A673 (cell line): Measurements from ENCODE around the gene LBR. TPM values are rescaled to one million over a fixed set of nuclear protein-coding genes. Genes with fewer than 3 reads are reported as not detected.

Experiments
- BruUV-seq: library from RNA; stranded (reverse); fragments of 400-500 nt; replicated peaks from 2 replicates; lab custom pipeline; 2021; lab: Mats Ljungman, UMichigan
- CTCF ChIA-PET: fragments of 300-600 bp; sonication (Branson Sonifier 250); formaldehyde crosslinking; loops from one replicate; lab custom pipeline; 2022; ENCODE audit warnings: antibody characterized with exemption; lab: Charles Lee
- POLR2A ChIA-PET: fragments of 300-600 bp; sonication (Branson Sonifier 250); formaldehyde crosslinking; loops from one replicate; lab custom pipeline; 2022; ENCODE audit warnings: antibody characterized with exemption; ENCODE audit not compliant: low non-redundant PET; lab: Charles Lee
- DNase-seq: peaks from one replicate; pipeline ENCODE4 v3.0.0-alpha.2; 2015; ENCODE audit warnings: low spot score
- H3K27ac ChIP-seq: fragments of 200-600 bp; sonication (generic); 2 replicates; pipeline ENCODE4 v1.5.1; 2016; ENCODE audit warnings: mixed run types, low read depth, mild to moderate bottlenecking, mixed read lengths, antibody characterized with exemption, low read length; ENCODE audit not compliant: poor library complexity, severe bottlenecking
- H3K27me3 ChIP-seq: fragments of 200-600 bp; sonication (generic); replicated peaks from 2 replicates; pipeline ENCODE4 v1.6.1; 2017; ENCODE audit warnings: mixed run types, low read depth, mild to moderate bottlenecking, mixed read lengths, antibody characterized with exemption, low read length; ENCODE audit not compliant: insufficient read depth, poor library complexity
- H3K36me3 ChIP-seq: fragments of 200-600 bp; sonication (generic); 2 replicates; pipeline ENCODE4 v1.6.1; 2016; ENCODE audit warnings: mixed run types, mild to moderate bottlenecking, mixed read lengths, antibody characterized with exemption, low read length; ENCODE audit not compliant: insufficient read depth, poor library complexity, severe bottlenecking
- H3K4me1 ChIP-seq: fragments of 200-600 bp; sonication (generic); 2 replicates; pipeline ENCODE4 v1.6.1; 2017; ENCODE audit warnings: mixed run types, mild to moderate bottlenecking, mixed read lengths, antibody characterized with exemption, low read length; ENCODE audit not compliant: insufficient read depth, poor library complexity, severe bottlenecking
- H3K4me3 ChIP-seq: fragments of 200-600 bp; sonication (generic); 2 replicates; pipeline ENCODE4 v1.5.1; 2016; ENCODE audit warnings: low read depth, mixed run types, mild to moderate bottlenecking, mixed read lengths, low read length; ENCODE audit not compliant: poor library complexity, severe bottlenecking
- H3K9me3 ChIP-seq: fragments of 200-600 bp; sonication (generic); 2 replicates; pipeline ENCODE4 v1.6.1; 2016; ENCODE audit warnings: mixed run types, low read depth, mild to moderate bottlenecking, mixed read lengths, antibody characterized with exemption, low read length; ENCODE audit not compliant: poor library complexity, severe bottlenecking
- EZH2 ChIP-seq: fragments of 200-600 bp; sonication (generic); IDR thresholded peaks from 2 replicates; pipeline ENCODE4 v1.6.1; 2017; ENCODE audit warnings: borderline replicate concordance, low read depth, mild to moderate bottlenecking, mixed read lengths, antibody characterized with exemption, low read length; ENCODE audit not compliant: poor library complexity, severe bottlenecking
- intact Hi-C: fragments of 100-400 bp; cut with micrococcal nuclease; formaldehyde crosslinking; loops from one replicate; pipeline ENCODE4 v1.10.0; 2022; ENCODE audit not compliant: unreplicated experiment
- total RNA-seq: library from RNA; stranded (reverse); gene quantifications from 2 replicates; pipeline ENCODE4 v1.2.3, GENCODE V29; 2021
- TF ChIP-seq, protein P1 (sequence below): fragments of 300-800, 200-600 bp; sonication (generic); conservative IDR thresholded peaks from 2 replicates; pipeline ENCODE4 v1.5.1; 2017; ENCODE audit warnings: low read depth, mild to moderate bottlenecking, antibody characterized with exemption, low read length, moderate library complexity, mixed read lengths

Gene LBR
- total RNA-seq, 1 experiment from 2014 or later: 147 TPM

DNA sequence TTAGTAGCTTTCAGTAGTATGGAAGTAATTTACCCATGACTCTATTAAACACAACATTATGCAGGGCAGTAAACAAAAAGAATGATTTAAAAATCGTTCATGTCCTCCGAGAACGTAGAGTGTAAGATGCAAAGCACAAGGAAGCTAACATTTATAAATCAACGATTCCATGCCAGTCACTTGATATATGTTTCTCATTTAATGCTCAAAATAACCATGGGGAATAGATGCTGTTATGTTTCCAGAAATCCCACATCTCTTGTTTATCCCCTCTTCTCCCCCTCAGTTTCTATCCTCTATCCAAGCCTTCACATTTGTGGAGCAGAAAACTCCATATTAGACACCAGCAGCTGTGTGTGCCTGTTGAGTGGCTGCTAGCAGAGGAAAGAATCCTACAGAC, 52.8 kb downstream of the LBR start:
- intact Hi-C loops: no loop called here
- POLR2A ChIA-PET: no interaction called here
- no peak overlapping the region for H3K4me3 ChIP-seq
- H3K9me3 ChIP-seq: no peaks in the 10 kb centered on the region
- DNase-seq: no peak
- TF ChIP-seq, protein P1, sequence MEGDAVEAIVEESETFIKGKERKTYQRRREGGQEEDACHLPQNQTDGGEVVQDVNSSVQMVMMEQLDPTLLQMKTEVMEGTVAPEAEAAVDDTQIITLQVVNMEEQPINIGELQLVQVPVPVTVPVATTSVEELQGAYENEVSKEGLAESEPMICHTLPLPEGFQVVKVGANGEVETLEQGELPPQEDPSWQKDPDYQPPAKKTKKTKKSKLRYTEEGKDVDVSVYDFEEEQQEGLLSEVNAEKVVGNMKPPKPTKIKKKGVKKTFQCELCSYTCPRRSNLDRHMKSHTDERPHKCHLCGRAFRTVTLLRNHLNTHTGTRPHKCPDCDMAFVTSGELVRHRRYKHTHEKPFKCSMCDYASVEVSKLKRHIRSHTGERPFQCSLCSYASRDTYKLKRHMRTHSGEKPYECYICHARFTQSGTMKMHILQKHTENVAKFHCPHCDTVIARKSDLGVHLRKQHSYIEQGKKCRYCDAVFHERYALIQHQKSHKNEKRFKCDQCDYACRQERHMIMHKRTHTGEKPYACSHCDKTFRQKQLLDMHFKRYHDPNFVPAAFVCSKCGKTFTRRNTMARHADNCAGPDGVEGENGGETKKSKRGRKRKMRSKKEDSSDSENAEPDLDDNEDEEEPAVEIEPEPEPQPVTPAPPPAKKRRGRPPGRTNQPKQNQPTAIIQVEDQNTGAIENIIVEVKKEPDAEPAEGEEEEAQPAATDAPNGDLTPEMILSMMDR: no peak
- TF ChIP-seq EZH2: no peak
- no peaks in the 10 kb centered on the region for H3K27me3 ChIP-seq
- H3K27ac ChIP-seq: no peak overlapping the region
- CTCF ChIA-PET: no interaction called here
- no peaks in the 10 kb centered on the region for H3K36me3 ChIP-seq
- no TSS peak for BruUV-seq
- H3K4me1 ChIP-seq: peaks cover 17% of the 10 kb centered on the region

DNA sequence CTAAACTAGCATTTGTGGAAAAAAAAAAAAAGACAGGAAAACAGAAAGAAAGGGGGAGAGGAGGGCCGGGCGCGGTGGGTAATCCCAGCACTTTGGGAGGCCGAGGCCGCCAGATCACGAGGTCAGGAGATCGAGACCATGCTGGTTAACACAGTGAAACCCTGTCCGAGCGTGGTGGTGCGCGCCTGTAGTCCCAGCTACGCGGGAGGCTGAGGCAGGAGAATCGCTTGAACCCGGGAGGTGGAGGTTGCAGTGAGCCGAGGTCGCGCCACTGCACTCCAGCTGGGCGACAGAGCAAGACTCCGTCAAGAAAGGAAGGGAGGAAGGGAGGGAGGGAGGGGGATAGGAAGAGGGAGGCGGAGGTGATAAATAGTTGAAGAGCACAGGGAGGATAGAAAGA, 54.7 kb downstream of the LBR start:
- TF ChIP-seq EZH2: no peak
- TF ChIP-seq, protein P1: no peak
- H3K27me3 ChIP-seq: no peaks in the 10 kb centered on the region
- intact Hi-C loops: no loop called here
- H3K36me3 ChIP-seq: no peaks in the 10 kb centered on the region
- no peak overlapping the region for H3K27ac ChIP-seq
- peaks cover 17% of the 10 kb centered on the region for H3K4me1 ChIP-seq
- CTCF ChIA-PET: no interaction called here
- no peak overlapping the region for H3K4me3 ChIP-seq
- POLR2A ChIA-PET: no interaction called here
- no peak for DNase-seq
- H3K9me3 ChIP-seq: no peaks in the 10 kb centered on the region
- no TSS peak for BruUV-seq

DNA sequence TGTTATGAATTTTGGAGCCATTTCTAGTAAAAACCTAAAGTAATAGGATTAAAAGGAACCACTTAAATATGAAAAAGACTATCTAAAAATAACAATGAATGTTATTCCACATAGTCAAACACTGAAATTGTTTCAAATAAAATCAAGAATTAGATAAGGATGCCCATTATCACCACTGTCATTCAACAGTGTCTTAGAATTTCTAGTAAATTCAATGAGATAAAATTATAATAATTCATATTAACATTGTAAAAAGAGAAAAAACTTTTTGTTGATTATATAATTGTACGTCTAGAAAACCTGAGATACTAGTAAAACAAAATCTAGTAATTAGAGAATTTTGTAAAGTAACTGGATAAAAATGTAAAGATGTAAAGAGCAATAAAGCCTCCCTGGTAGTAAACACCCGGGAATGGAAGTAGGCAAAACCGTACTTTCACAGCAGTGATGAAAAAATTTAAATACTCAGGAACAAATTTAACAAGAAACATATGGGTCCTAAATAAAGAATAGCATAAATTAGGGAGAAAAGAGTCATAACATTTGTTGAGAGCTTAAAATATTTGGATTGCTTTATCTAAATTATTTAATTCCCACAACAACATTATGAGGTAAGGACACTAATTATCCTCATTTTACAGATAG, 56.4 kb downstream of the LBR start:
- ChIA-PET POLR2A (no interaction called here), CTCF (no interaction called here)
- Histone ChIP-seq H3K27ac (no peak overlapping the region), H3K9me3 (no peaks in the 10 kb centered on the region), H3K27me3 (no peaks in the 10 kb centered on the region), H3K4me3 (no peak overlapping the region), H3K4me1 (peaks cover 17% of the 10 kb centered on the region), H3K36me3 (no peaks in the 10 kb centered on the region)
- no TSS peak for BruUV-seq
- intact Hi-C loops: no loop called here
- TF ChIP-seq EZH2: no peak
- TF ChIP-seq, protein P1: no peak
- DNase-seq: no peak
